SW 1271 (cell line): Measurements from ENCODE around the gene ELF3.
"Not testable (repeated sequence)": the region's sequence is repeated elsewhere in the genome, so short reads cannot be mapped to it uniquely, and the experiment has no call there.

ENCODE experiments used
- DNase-seq, 2 experiments: peaks; one replicate each; lab custom pipeline; 2025; lab: John Stamatoyannopoulos, UW

Gene ELF3

DNA sequence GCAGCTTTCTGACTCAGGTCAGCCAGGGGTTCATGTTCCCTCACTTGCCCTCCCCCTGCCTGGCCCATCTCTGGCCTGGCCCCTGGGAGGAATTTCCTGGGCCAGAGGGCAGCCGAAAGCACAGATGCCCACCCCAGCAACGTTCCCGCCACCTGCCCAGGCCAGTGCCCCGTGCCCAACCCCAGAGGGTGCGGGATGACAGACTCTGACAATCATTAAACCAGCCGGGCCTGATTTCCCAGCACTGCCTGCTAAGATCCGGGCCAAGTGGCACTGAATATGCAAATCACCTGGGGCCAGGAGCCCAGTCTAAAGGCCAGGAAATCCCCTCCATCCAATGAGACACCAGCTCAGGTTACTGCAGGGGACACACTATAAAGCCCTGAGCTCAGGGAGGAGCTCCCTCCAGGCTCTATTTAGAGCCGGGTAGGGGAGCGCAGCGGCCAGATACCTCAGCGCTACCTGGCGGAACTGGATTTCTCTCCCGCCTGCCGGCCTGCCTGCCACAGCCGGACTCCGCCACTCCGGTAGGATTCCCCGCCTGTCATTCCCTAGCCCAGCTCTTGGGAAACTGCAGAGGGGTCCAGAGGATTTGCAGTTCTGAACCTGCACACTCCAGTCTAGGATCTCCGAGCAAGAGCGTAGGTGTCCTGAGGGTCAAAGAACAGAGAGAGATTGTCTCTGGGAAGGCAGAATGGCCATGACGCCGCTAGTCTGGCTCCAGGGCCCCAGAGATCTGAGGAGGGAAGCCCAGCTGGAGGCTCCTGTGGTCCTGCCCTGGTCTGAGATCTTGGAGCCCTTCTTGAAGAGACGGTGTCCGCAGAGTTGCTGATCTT lies at the start of gene ELF3:
Gene ELF3, plus strand, starts transcription at position 408 of the 836 bp plus-strand sequence. CDS start 550 bp downstream, outside the sequence.
- no peak for DNase-seq

- DNase-seq, result not testable (repeated sequence)
Observed at GRCh38 chr1:201962382-201962781, 48.0 kb upstream of the ELF3 start.

DNA sequence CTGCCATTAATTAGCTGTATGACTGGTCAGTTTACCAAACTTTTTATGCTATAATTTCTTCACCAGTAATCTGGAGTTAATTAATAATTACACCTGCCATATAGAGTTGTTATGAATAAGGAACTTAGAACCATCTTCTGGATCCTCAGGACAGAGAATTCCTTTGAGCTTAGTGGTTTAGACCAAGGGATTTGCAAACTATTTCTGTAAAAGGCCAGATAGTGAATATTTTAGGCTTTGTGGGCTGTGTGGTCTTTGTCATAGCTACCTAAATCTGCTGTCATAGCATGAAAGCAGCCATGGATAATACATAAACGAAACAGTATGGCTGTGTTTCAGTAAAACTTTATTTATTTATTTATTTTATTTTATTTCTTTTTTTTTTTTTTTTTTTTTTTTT lies 46.1 kb upstream of the ELF3 start:
- DNase-seq, result no peak

DNA sequence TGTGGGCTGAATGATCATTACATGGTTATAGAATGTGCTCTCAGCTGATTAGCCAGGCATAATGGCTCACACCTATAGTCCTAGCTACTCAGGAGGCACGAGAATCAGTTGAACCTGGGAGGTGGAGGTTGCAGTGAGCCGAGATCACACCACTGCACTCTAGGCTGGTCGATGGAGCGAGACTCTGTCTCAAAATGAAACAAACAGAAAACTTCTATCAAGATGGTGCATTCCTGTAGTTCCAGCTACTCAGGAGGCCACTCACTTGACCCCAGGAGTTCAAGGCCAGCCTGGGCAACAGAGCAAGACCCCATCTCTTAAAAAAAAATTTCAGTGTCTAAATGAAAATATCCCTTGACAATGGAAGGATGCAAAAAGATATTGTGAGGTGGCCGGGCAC lies 44.2 kb upstream of the ELF3 start:
- no peak for DNase-seq

GRCh38 chr1:201968202-201968925 lies 42.0 kb upstream of the ELF3 start:
- DNase-seq, result no peak

DNA sequence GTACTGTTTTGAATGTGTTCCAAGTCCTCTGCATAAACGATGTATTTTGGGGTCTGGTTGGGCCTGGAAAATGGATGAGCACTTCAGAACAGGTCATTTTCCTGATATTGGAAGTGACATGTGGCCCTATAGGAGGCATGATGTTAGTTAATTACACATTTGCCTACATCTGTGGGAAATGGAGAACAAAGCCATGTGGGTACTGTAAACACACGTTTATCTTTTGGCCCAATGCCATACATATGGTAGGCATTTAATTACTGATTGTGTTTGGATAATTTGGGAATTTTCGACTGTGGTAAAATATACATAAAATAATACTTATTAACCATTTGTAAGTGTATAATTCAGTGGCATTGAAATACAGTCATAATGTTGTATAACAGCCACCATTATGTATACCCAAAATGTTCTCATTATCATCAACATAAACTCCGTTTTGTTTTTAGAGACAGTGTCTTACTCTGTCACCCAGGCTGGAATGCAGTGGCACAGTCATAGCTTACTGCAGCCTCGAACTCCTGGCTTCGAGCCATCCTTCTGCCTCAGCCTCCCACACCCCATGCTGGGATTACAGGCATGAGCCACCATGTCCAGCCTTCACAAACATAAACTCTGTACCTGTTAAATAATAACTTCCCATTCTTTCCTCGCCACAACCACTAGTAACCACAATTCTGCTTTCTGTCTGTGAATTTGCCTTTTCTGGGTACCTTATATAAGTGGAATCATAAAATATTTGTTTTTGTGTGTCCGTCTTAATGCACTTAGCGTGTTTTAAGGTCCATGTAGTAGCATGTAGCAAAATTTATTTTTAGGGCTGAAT lies 39.8 kb upstream of the ELF3 start:
- no peak for DNase-seq

- peak in 1 of 2 experiments; percentile 31 for DNase-seq
Observed at GRCh38 chr1:201982082-201982622, 28.2 kb upstream of the ELF3 start.

- peak; percentile 34 to 59 for DNase-seq
Observed at GRCh38 chr1:201982623-201983379, 27.6 kb upstream of the ELF3 start, which contains the start of gene RNPEP. Gene RNPEP (plus strand): TSS chr1:201982648. CDS start chr1:201982667, 19 bp downstream.

DNA sequence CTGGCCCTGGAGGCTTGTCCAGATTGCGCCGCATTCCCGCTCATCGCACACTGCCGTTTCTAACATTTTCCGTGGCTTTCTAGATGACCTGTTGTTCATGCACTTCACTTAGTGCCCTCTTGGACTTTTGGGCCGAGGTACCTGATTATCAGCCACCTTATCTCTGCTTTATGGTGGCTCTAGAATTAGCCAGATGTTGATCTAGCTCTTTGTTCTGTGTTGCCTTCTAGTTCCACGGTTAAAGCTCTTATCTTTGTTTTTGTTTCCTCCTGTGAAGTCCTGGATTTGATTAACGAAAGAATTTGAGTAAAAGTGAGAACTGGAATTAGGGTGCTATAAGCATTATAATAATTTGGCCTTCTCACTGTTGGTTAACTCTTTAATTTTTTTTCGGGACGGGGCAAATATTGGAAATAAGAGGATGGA lies 27.0 kb upstream of the ELF3 start:
- DNase-seq, result no peak

GRCh38 chr1:201984446-201984845 lies 25.9 kb upstream of the ELF3 start:
- no peak for DNase-seq

- no peak for DNase-seq
Observed at GRCh38 chr1:201985355-201985754, 25.0 kb upstream of the ELF3 start.

GRCh38 chr1:201988601-201989000 lies 21.8 kb upstream of the ELF3 start:
- DNase-seq, result no peak

DNA sequence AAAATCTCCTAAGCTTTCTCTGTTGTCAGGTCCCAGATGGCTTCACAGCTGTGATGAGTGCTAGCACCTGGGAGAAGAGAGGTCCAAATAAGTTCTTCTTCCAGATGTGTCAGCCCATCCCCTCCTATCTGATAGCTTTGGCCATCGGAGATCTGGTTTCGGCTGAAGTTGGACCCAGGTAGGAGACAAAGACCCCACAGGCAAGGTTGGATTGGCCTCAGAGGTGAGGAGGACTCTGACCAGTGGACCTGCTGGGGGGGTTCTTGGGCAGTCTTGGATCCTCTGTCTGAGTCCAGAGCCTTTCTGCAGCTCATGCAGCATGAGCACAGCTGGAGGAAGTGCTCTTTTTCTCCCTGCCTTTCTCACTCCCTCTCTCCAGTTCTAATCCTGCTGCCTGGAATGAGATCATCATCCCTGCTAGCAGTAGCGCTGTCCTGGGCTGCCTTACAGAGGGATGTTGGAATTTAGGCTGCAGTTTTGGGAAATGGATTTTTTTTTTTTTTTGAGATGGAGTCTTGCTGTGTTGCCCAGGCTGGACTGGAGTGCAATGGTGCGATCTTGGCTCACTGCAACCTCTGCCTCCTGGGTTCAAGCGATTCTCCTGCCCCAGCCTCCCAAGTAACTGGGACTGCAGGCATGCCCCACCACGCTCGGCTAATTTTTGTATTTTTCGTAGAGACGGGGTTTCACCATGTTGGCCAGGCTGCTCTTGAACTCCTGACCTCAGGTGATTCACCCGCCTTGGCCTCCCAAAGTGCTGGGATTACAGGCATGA lies 20.8 kb upstream of the ELF3 start:
- DNase-seq, result no peak

GRCh38 chr1:201990427-201990826 lies 20.0 kb upstream of the ELF3 start:
- DNase-seq, result no peak

DNA sequence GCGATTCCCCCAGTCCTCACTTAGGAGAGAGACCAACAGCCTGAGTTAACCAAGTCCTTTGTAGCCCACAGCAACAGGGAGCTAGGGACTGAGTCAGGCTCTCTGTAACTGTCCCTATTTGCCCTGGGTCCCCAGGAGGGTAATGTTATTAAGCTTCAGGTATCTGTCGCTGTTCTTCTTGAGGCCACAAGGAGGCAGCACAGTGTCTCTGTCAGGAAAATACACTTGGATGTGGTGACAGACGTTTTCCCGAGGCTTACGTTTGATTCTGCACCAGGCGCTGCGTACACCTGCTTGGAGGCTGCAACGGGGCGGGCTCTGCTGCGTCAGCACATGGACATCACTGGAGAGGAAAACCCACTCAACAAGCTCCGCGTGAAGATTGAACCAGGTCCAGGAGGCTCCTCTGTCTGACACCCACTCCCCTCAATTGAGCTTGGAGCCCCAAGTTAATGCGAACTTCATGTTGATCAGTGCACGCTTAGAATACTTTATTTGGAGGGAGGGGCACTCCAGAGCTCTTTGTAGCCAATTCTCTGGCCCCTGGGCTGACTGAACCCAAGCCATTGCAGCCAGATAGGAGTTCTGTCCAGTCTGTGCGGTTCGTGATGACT lies 10.7 kb upstream of the ELF3 start:
- DNase-seq, result peak in 1 of 2 experiments; percentile 19

DNA sequence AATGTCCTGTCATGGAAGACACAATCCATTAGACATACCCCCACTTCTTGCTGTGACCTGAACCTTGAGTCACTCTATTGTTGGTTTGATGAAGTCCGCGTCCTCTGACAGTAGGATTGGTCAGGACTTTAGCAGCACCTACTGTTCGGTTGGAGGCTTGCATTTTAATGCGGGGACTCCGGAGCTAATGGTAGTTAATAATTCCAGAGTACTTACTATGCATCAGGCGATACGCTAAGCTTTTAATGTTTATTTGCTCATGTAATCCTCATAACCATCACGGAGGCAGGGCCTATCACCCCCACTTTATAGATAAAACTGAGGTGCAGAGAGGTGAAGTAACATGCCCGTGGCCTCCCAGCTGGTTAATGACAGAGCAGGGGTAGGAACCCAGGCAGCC lies 7.9 kb upstream of the ELF3 start:
- no peak for DNase-seq

DNA sequence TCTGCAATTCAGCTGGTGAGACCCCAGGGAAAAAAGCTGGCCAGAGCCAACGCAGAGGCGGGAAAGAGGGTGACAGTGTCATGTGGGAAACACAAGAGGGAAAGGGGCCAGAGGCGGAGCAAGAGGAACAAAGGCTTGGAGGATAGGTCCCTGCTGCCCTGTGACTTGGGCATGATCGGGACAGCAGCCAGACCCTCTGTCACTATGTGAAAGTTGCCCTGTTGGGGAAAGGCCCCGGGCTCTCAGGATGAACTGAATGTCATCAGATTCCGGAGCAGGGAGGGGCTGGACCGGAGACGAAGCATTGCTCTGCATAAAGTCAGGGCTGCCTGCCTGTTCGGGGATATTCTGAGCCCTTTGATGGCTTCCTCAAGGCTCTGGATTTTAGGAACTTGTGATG lies 5.7 kb upstream of the ELF3 start:
- DNase-seq, result no peak

- DNase-seq, result peak in 1 of 2 experiments; percentile 16
Observed at GRCh38 chr1:202005958-202006357, 4.4 kb upstream of the ELF3 start.

- no peak for DNase-seq
Observed at GRCh38 chr1:202007304-202007703, 3.1 kb upstream of the ELF3 start.
